Keratinocyte (primary cell): ENCODE results near the gene AGTPBP1. TPM values are rescaled to one million over a fixed set of nuclear protein-coding genes. Genes with fewer than 3 reads are reported as not detected.
"Not testable (repeated sequence)": the region's sequence is repeated elsewhere in the genome, so short reads cannot be mapped to it uniquely, and the experiment has no call there.

ENCODE experiments used
- DNase-seq: peaks from one replicate; pipeline ENCODE4 v3.0.0-alpha.2; 2011; ENCODE audit warnings: low read depth, missing footprints, low spot score
- FAIRE-seq: peaks from 2 replicates; lab custom pipeline; 2011; peaks lifted over from hg19 to GRCh38; lab: Jason Lieb, UNC
- H2AFZ ChIP-seq: 2 replicates; pipeline ENCODE4 v1.6.0; 2012; ENCODE audit warnings: low read length, control low read depth, inconsistent platforms; ENCODE audit not compliant: control insufficient read depth
- H3K27ac ChIP-seq: 2 replicates; pipeline ENCODE4 v1.5.1; 2011; ENCODE audit warnings: low read length; ENCODE audit not compliant: control insufficient read depth, insufficient read depth
- H3K27me3 ChIP-seq: 3 replicates; pipeline ENCODE4 v1.6.0; 2011; ENCODE audit warnings: low read length; ENCODE audit not compliant: control insufficient read depth, insufficient read depth; ENCODE audit errors: extremely low read depth
- H3K36me3 ChIP-seq, 2 experiments: 2 replicates in 1 of 2; 3 replicates in 1 of 2; pipeline ENCODE4 v1.5.1; 2011; ENCODE audit warnings: low read length in 2 of 2, mild to moderate bottlenecking in 1 of 2; ENCODE audit not compliant: control insufficient read depth in 2 of 2, insufficient read depth in 2 of 2; ENCODE audit errors: extremely low read depth in 1 of 2
- H3K4me1 ChIP-seq: 3 replicates; pipeline ENCODE4 v1.5.1; 2011; ENCODE audit warnings: low read length; ENCODE audit not compliant: control insufficient read depth, insufficient read depth; ENCODE audit errors: extremely low read depth
- H3K4me2 ChIP-seq: 3 replicates; pipeline ENCODE4 v1.6.0; 2011; ENCODE audit warnings: low read depth, low read length; ENCODE audit not compliant: control insufficient read depth, insufficient read depth; ENCODE audit errors: extremely low read depth
- H3K4me3 ChIP-seq, 3 experiments: fragments of 200-600 bp in 1 of 3; sonication (generic) in 1 of 3; 2 replicates in 2 of 3; 3 replicates in 1 of 3; pipeline ENCODE4 v1.5.1; 2011 to 2016; ENCODE audit warnings: low read length in 3 of 3, mild to moderate bottlenecking in 3 of 3, control low read depth in 2 of 3, inconsistent platforms in 1 of 3, low read depth in 1 of 3, mixed read lengths in 1 of 3, mixed run types in 1 of 3, moderate library complexity in 1 of 3; ENCODE audit not compliant: control insufficient read depth in 2 of 3, insufficient read depth in 2 of 3; ENCODE audit errors: extremely low read depth in 1 of 3
- H3K79me2 ChIP-seq: 2 replicates; pipeline ENCODE4 v1.6.0; 2012; ENCODE audit warnings: low read length; ENCODE audit not compliant: control insufficient read depth, insufficient read depth
- H3K9ac ChIP-seq: 3 replicates; pipeline ENCODE4 v1.6.0; 2011; ENCODE audit warnings: low read length; ENCODE audit not compliant: control insufficient read depth, insufficient read depth; ENCODE audit errors: extremely low read depth
- H3K9me1 ChIP-seq: 3 replicates; pipeline ENCODE4 v1.6.0; 2011; ENCODE audit warnings: low read length; ENCODE audit not compliant: control insufficient read depth, insufficient read depth; ENCODE audit errors: extremely low read depth
- H3K9me3 ChIP-seq: 2 replicates; pipeline ENCODE4 v1.5.1; 2012; ENCODE audit warnings: low read depth, low read length; ENCODE audit not compliant: control insufficient read depth
- H4K20me1 ChIP-seq: 3 replicates; pipeline ENCODE4 v1.6.0; 2011; ENCODE audit warnings: low read length; ENCODE audit not compliant: control insufficient read depth, insufficient read depth; ENCODE audit errors: extremely low read depth
- CTCF ChIP-seq, 3 experiments: IDR thresholded peaks in 1 of 3; conservative IDR thresholded peaks in 1 of 3; optimal IDR thresholded peaks in 1 of 3; 2 replicates in 2 of 3; 3 replicates in 1 of 3; pipeline versions ENCODE3 to v1.5.1; 2011; ENCODE audit warnings: low read length in 3 of 3, mild to moderate bottlenecking in 3 of 3, moderate library complexity in 2 of 3, control low read depth in 1 of 3, inconsistent platforms in 1 of 3; ENCODE audit not compliant: insufficient read depth in 2 of 3; ENCODE audit errors: extremely low read depth in 1 of 3
- EZH2 ChIP-seq: IDR thresholded peaks from one replicate; pipeline ENCODE4 v1.6.1; 2012; ENCODE audit warnings: inconsistent platforms, mild to moderate bottlenecking, low read length, moderate library complexity
- dilution Hi-C: fragments of 300-500 bp; cut with MboI; formaldehyde crosslinking; loops from one replicate; pipeline ENCODE4 v1.7.0; 2020; ENCODE audit warnings: low sequenced_read_pairs; ENCODE audit not compliant: extremely low pct_ligation_motif_present
- polyA minus RNA-seq, 3 experiments: library from RNA; depleted of rRNA, polyadenylated mRNA; stranded (reverse); fragments of >200 nt; gene quantifications; 1 replicate in 1 of 3; 2 replicates in 1 of 3; 3 replicates in 1 of 3; pipeline ENCODE4 v1.2.3, GENCODE V29; 2011
- polyA plus RNA-seq, 5 experiments: library from polyadenylated mRNA; depleted of rRNA in 3 of 5; stranded (reverse) in 3 of 5; stranded (forward) in 1 of 5; unstranded in 1 of 5; fragments of >200 nt; gene quantifications; 1 replicate in 1 of 5; 2 replicates in 3 of 5; 3 replicates in 1 of 5; pipeline versions ENCODE4 v1.2.1 to v1.2.3, GENCODE V29; 2011 to 2012; ENCODE audit warnings: missing spikeins in 2 of 5, low read depth in 1 of 5, low replicate concordance in 1 of 5

Gene AGTPBP1
- 5.0 to 11.1 TPM (median 5.7 TPM) in 3 replicates for polyA plus RNA-seq
- 9.0 TPM for polyA plus RNA-seq (2011; ENCODE audit: low read depth)
- polyA plus RNA-seq (2011; cell fraction: cytosol; rRNA removed) = 5.7 and 9.3 TPM in 2 replicates
- 5.9 and 8.0 TPM in 2 replicates for polyA plus RNA-seq (2011; cell fraction: nucleus; rRNA removed)
- 5.7 and 5.9 TPM in 2 replicates for polyA plus RNA-seq (2012; ENCODE audit: low replicate concordance)
- polyA minus RNA-seq = 1.8 to 14.0 TPM (median 5.3 TPM) in 3 replicates
- 6.5 TPM for polyA minus RNA-seq (2011; cell fraction: cytosol; rRNA and poly(A)+ RNA removed)
- 3.2 and 11.7 TPM in 2 replicates for polyA minus RNA-seq (2011; cell fraction: nucleus; rRNA and poly(A)+ RNA removed)

DNA sequence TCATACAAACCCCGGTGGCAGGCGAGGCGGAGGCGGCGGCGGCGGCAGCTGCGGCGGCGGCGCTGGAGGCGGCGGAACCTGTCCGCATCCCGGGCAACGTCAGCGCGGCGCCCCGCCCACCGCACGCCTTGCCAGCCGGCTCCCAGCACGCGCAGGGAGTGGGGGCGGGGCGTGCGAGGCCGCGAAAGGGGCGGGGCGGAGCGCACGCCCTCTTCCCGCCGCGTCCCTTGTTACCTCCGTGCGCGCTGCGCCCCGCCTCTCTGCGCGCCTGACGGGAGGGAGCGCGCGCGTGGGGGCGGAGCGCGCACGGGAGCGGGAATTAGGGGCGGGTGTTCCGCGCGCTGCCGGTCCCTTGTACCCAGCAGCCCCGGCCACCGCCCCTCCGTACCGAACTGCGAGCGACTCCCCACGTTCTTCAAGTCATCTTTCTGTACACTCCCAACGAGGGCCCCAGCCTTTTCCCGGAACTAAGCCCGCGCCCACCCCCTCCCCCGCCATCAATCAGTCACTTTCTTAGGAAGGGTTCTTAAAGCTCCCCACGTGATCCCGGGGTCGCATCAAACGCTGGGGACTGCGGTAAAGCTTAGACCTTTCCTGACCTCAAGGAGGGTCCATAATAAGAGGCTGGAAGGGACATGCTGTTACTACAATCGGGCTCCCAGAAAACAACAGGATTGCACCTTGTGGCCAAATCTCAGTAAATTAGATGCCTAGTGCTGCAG is at the start of gene AGTPBP1:
AGTPBP1 (minus strand) TSS at position 80 of the 722 bp plus-strand sequence. CDS start 29,421 bp downstream, outside the sequence.
- peaks cover 17% of the 10 kb centered on the region for H3K27me3 ChIP-seq
- no peaks in the 10 kb centered on the region for H3K9me3 ChIP-seq
- H4K20me1 ChIP-seq = no peaks in the 10 kb centered on the region
- H3K9me1 ChIP-seq = no peaks in the 10 kb centered on the region
- H2AFZ ChIP-seq = peak within 1 kb of the TSS; percentile 87
- peaks cover 4% of the 10 kb centered on the region for H3K79me2 ChIP-seq
- DNase-seq (peak; percentile 36), FAIRE-seq (no peak)
- H3K9ac ChIP-seq = peak within 1 kb of the TSS; percentile 89
- no peaks in the 10 kb centered on the region for H3K36me3 ChIP-seq
- H3K4me2 ChIP-seq = peak within 1 kb of the TSS; percentile 97
- dilution Hi-C loops = no loop called here
- peaks cover 21% of the 10 kb centered on the region for H3K4me1 ChIP-seq
- peak within 1 kb of the TSS; percentile 89 to 96 (median 91) for H3K4me3 ChIP-seq
- TF ChIP-seq CTCF (optimal IDR thresholded peaks at IDR 0.05 in 1 of 3, IDR thresholded peaks at IDR 0.05 in 1 of 3, conservative IDR thresholded peaks at IDR 0.05 in 1 of 3; ENCODE audit: extremely low read depth in 1 of 3, insufficient read depth in 2 of 3, low read length in 3 of 3) = no peak
- TF ChIP-seq EZH2 = no peak
- peak within 1 kb of the TSS; percentile 87 for H3K27ac ChIP-seq

DNA sequence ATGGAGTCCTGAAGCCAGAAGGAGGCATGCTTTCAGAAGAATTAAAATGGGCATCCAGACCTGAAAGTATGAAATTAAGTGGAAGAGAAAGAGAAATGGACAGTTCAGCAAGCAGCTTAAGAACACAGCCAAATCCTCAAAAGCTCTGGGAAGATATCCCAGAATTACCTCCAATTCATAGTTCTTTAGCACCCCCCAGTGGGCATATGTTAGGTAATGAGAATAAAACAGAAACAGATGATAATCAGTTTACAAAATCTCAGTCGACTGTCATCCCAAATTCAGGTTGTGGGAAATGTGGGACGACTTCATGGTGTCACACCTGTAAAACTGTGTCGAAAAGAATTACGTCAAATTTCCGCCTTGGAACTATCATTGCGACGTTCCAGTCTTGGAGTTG is 44.4 kb upstream of the AGTPBP1 start:
- H3K9me1 ChIP-seq, DNase-seq, H3K27me3 ChIP-seq, H3K9me3 ChIP-seq, H4K20me1 ChIP-seq, H3K4me1 ChIP-seq, dilution Hi-C loops, H3K27ac ChIP-seq, H3K9ac ChIP-seq, H3K4me3 ChIP-seq, H3K79me2 ChIP-seq, H3K36me3 ChIP-seq, H3K4me2 ChIP-seq, H2AFZ ChIP-seq: not testable (repeated sequence)
- FAIRE-seq = peak; percentile 97

- H3K4me2 ChIP-seq, H3K4me1 ChIP-seq, H3K27me3 ChIP-seq, H4K20me1 ChIP-seq, H3K4me3 ChIP-seq, FAIRE-seq, H2AFZ ChIP-seq, H3K79me2 ChIP-seq, H3K9me1 ChIP-seq, dilution Hi-C loops, H3K27ac ChIP-seq, H3K9me3 ChIP-seq, DNase-seq, H3K9ac ChIP-seq, H3K36me3 ChIP-seq: not testable (repeated sequence)
Measured at GRCh38 chr9:85773844-85774243, 32.1 kb upstream of the AGTPBP1 start.

DNA sequence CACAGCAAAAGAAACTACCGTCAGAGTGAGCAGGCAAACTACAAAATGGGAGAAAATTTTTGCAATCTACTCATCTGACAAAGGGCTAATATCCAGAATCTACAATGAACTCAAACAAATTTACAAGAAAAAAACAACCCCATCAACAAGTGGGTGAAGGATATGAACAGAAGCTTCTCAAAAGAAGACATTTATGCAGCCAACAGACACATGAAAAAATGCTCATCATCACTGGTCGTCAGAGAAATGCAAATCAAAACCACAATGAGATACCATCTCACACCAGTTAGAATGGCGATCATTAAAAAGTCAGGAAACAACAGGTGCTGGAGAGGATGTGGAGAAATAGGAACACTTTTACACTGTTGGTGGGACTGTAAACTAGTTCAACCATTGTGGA is 20.0 kb upstream of the AGTPBP1 start:
- H3K9ac ChIP-seq, H4K20me1 ChIP-seq, H3K4me3 ChIP-seq, dilution Hi-C loops, H3K79me2 ChIP-seq, H3K27me3 ChIP-seq, FAIRE-seq, H2AFZ ChIP-seq, H3K9me1 ChIP-seq, H3K27ac ChIP-seq, H3K4me1 ChIP-seq, H3K4me2 ChIP-seq, H3K9me3 ChIP-seq, H3K36me3 ChIP-seq, DNase-seq: not testable (repeated sequence)
